ENCODE data around the gene KSR1.
A peak's percentile ranks its signal among the peaks of the same experiment; 100 is the strongest.

Gene KSR1

GRCh38 chr17:27473190-27473747 lies 17.0 kb downstream of the KSR1 start:
- no peak for DNase-seq

GRCh38 chr17:27473748-27474609 lies 17.7 kb downstream of the KSR1 start:
- DNase-seq = peak in 1 of 58 donors; percentile 17

- no peak for DNase-seq
These were observed 18.9 kb downstream of the KSR1 start for GRCh38 chr17:27475070-27475673.

- DNase-seq = no peak
These were observed 20.0 kb downstream of the KSR1 start for GRCh38 chr17:27475981-27476895.

- DNase-seq = no peak
These were observed 21.0 kb downstream of the KSR1 start for GRCh38 chr17:27477050-27477888.

- no peak for DNase-seq
These were observed 21.9 kb downstream of the KSR1 start for GRCh38 chr17:27477971-27478684.

GRCh38 chr17:27478901-27479538 lies 22.8 kb downstream of the KSR1 start:
- DNase-seq = no peak

- no peak for DNase-seq
These were observed 23.6 kb downstream of the KSR1 start for GRCh38 chr17:27479838-27480237.

GRCh38 chr17:27480699-27481098 lies 24.5 kb downstream of the KSR1 start:
- no peak for DNase-seq

- DNase-seq = no peak
These were observed 25.1 kb downstream of the KSR1 start for GRCh38 chr17:27481327-27481726.

GRCh38 chr17:27485125-27485524 lies 28.9 kb downstream of the KSR1 start:
- no peak for DNase-seq

GRCh38 chr17:27485716-27486495 lies 29.7 kb downstream of the KSR1 start:
- no peak for DNase-seq

GRCh38 chr17:27486741-27487140 lies 30.5 kb downstream of the KSR1 start:
- no peak for DNase-seq

- DNase-seq = no peak
These were observed 32.0 kb downstream of the KSR1 start for GRCh38 chr17:27488231-27488630.

- DNase-seq = peak in 18 of 58 donors; percentile 12 to 44 (median 30)
These were observed 32.9 kb downstream of the KSR1 start for GRCh38 chr17:27489045-27489715.

- DNase-seq = no peak
These were observed 34.1 kb downstream of the KSR1 start for GRCh38 chr17:27490391-27490790.

GRCh38 chr17:27491713-27492190 lies 35.5 kb downstream of the KSR1 start:
- DNase-seq = peak in 10 of 58 donors; percentile 11 to 46 (median 20)

- DNase-seq = no peak
These were observed 36.2 kb downstream of the KSR1 start for GRCh38 chr17:27492470-27492869.

Data from anterior cingulate cortex (tissue), 58 donors.